Measurements from ENCODE around the gene LRRC36.

LRRC36 gene

GRCh38 chr16:67399749-67400704, 73.4 kb downstream of the LRRC36 start:
- Histone ChIP-seq H3K4me3 (ENCODE audit: control insufficient read depth in 1 of 7, extremely low read depth in 1 of 7, insufficient read depth in 4 of 7, low read depth in 2 of 7, low read length in 6 of 7) (no peak overlapping the region), H3K36me3 (ENCODE audit: control insufficient read depth in 4 of 4, insufficient read depth in 4 of 4, low read length in 3 of 4) (no peaks in the 10 kb centered on the region), H3K4me1 (ENCODE audit: control extremely low read depth in 1 of 4, control insufficient read depth in 4 of 4, insufficient read depth in 4 of 4, low read length in 3 of 4) (peaks cover 0 to 18% (median 13%) of the 10 kb centered on the region in 4 experiments), H3K27ac (ENCODE audit: insufficient read depth in 1 of 2, low read depth in 1 of 2, low read length in 2 of 2, poor library complexity in 1 of 2, severe bottlenecking in 2 of 2) (no peak overlapping the region), H3K9me3 (ENCODE audit: control extremely low read depth in 1 of 5, control insufficient read depth in 4 of 5, insufficient read depth in 2 of 5, low read depth in 1 of 5, low read length in 4 of 5) (no peaks in the 10 kb centered on the region), H3K27me3 (replicated peaks in 2 of 5; ENCODE audit: control insufficient read depth in 4 of 5, insufficient read depth in 5 of 5, low read length in 4 of 5) (peaks cover 0 to 15% (median 8%) of the 10 kb centered on the region in 5 experiments)
- WGBS (ENCODE audit: insufficient coverage): 85% methylated on average over 19 of the region's 19 CpGs
- ChIA-PET CTCF (interaction anchor here (0.6 to 4.1 kb wide), 34 partner anchors 8 to 510 kb away, joined by 3 to 25 read pairs (median 6); partner anchors contain the start of gene ZDHHC1), POLR2A (interaction anchor here (1.1 kb wide), 1 partner anchor 9 kb away, joined by 4 read pairs; no protein-coding TSS in a partner anchor)
- no peak for DNase-seq

GRCh38 chr16:67400901-67401300, 74.3 kb downstream of the LRRC36 start:
- WGBS (ENCODE audit: insufficient coverage): 96% methylated on average over 9 of the region's 14 CpGs
- no peaks in the 10 kb centered on the region for H3K36me3 ChIP-seq (ENCODE audit: control insufficient read depth in 4 of 4, insufficient read depth in 4 of 4, low read length in 3 of 4)
- no peak overlapping the region for H3K27ac ChIP-seq (ENCODE audit: insufficient read depth in 1 of 2, low read depth in 1 of 2, low read length in 2 of 2, poor library complexity in 1 of 2, severe bottlenecking in 2 of 2)
- no peaks in the 10 kb centered on the region for H3K9me3 ChIP-seq (ENCODE audit: control extremely low read depth in 1 of 5, control insufficient read depth in 4 of 5, insufficient read depth in 2 of 5, low read depth in 1 of 5, low read length in 4 of 5)
- DNase-seq: no peak
- POLR2A ChIA-PET: no interaction called here
- H3K27me3 ChIP-seq (replicated peaks in 2 of 5; ENCODE audit: control insufficient read depth in 4 of 5, insufficient read depth in 5 of 5, low read length in 4 of 5): peaks cover 0 to 6% (median 2%) of the 10 kb centered on the region in 5 experiments
- H3K4me1 ChIP-seq (ENCODE audit: control extremely low read depth in 1 of 4, control insufficient read depth in 4 of 4, insufficient read depth in 4 of 4, low read length in 3 of 4): peaks cover 0 to 12% (median 9%) of the 10 kb centered on the region in 4 experiments
- no peak overlapping the region for H3K4me3 ChIP-seq (ENCODE audit: control insufficient read depth in 1 of 7, extremely low read depth in 1 of 7, insufficient read depth in 4 of 7, low read depth in 2 of 7, low read length in 6 of 7)
- CTCF ChIA-PET: interaction anchor here (1.1 to 4.1 kb wide), 13 partner anchors 9 to 140 kb away, joined by 3 to 25 read pairs (median 6); no protein-coding TSS in a partner anchor

- Histone ChIP-seq H3K4me1 (ENCODE audit: control extremely low read depth in 1 of 4, control insufficient read depth in 4 of 4, insufficient read depth in 4 of 4, low read length in 3 of 4) (peaks cover 0 to 12% (median 8%) of the 10 kb centered on the region in 4 experiments), H3K27me3 (replicated peaks in 2 of 5; ENCODE audit: control insufficient read depth in 4 of 5, insufficient read depth in 5 of 5, low read length in 4 of 5) (peaks cover 0 to 2% (median 0%) of the 10 kb centered on the region in 5 experiments), H3K36me3 (ENCODE audit: control insufficient read depth in 4 of 4, insufficient read depth in 4 of 4, low read length in 3 of 4) (no peaks in the 10 kb centered on the region), H3K27ac (ENCODE audit: insufficient read depth in 1 of 2, low read depth in 1 of 2, low read length in 2 of 2, poor library complexity in 1 of 2, severe bottlenecking in 2 of 2) (no peak overlapping the region), H3K9me3 (ENCODE audit: control extremely low read depth in 1 of 5, control insufficient read depth in 4 of 5, insufficient read depth in 2 of 5, low read depth in 1 of 5, low read length in 4 of 5) (no peaks in the 10 kb centered on the region), H3K4me3 (ENCODE audit: control insufficient read depth in 1 of 7, extremely low read depth in 1 of 7, insufficient read depth in 4 of 7, low read depth in 2 of 7, low read length in 6 of 7) (no peak overlapping the region)
- 68% methylated on average over 12 of the region's 12 CpGs for WGBS (ENCODE audit: insufficient coverage)
- ChIA-PET POLR2A (no interaction called here), CTCF (no interaction called here)
- DNase-seq: no peak
Measured at GRCh38 chr16:67403976-67404555, 77.5 kb downstream of the LRRC36 start.

- H3K36me3 ChIP-seq (ENCODE audit: control insufficient read depth in 4 of 4, insufficient read depth in 4 of 4, low read length in 3 of 4): no peaks in the 10 kb centered on the region
- H3K4me3 ChIP-seq (ENCODE audit: control insufficient read depth in 1 of 7, extremely low read depth in 1 of 7, insufficient read depth in 4 of 7, low read depth in 2 of 7, low read length in 6 of 7): no peak overlapping the region
- DNase-seq: no peak
- CTCF ChIA-PET: interaction anchor here (0.9 to 1.2 kb wide), 3 partner anchors 20 to 144 kb away, joined by 3 to 4 read pairs (median 4); no protein-coding TSS in a partner anchor
- H3K4me1 ChIP-seq (ENCODE audit: control extremely low read depth in 1 of 4, control insufficient read depth in 4 of 4, insufficient read depth in 4 of 4, low read length in 3 of 4): peaks cover 0 to 8% (median 5%) of the 10 kb centered on the region in 4 experiments
- POLR2A ChIA-PET: no interaction called here
- H3K27ac ChIP-seq (ENCODE audit: insufficient read depth in 1 of 2, low read depth in 1 of 2, low read length in 2 of 2, poor library complexity in 1 of 2, severe bottlenecking in 2 of 2): no peak overlapping the region
- 100% methylated on average over 5 of the region's 5 CpGs for whole genome bisulfite sequencing (ENCODE audit: insufficient coverage)
- peaks cover 0 to 2% (median 0%) of the 10 kb centered on the region in 5 experiments for H3K27me3 ChIP-seq (replicated peaks in 2 of 5; ENCODE audit: control insufficient read depth in 4 of 5, insufficient read depth in 5 of 5, low read length in 4 of 5)
- no peaks in the 10 kb centered on the region for H3K9me3 ChIP-seq (ENCODE audit: control extremely low read depth in 1 of 5, control insufficient read depth in 4 of 5, insufficient read depth in 2 of 5, low read depth in 1 of 5, low read length in 4 of 5)
Measured at GRCh38 chr16:67404740-67405226, 78.2 kb downstream of the LRRC36 start.

GRCh38 chr16:67405336-67405735, 78.7 kb downstream of the LRRC36 start:
- ChIA-PET POLR2A (no interaction called here), CTCF (interaction anchor here (0.9 to 1.2 kb wide), 3 partner anchors 20 to 145 kb away, joined by 3 to 4 read pairs (median 4); no protein-coding TSS in a partner anchor)
- 95% methylated on average over 8 of the region's 8 CpGs for WGBS (ENCODE audit: insufficient coverage)
- DNase-seq: no peak
- H3K27ac ChIP-seq (ENCODE audit: insufficient read depth in 1 of 2, low read depth in 1 of 2, low read length in 2 of 2, poor library complexity in 1 of 2, severe bottlenecking in 2 of 2): no peak overlapping the region
- H3K36me3 ChIP-seq (ENCODE audit: control insufficient read depth in 4 of 4, insufficient read depth in 4 of 4, low read length in 3 of 4): no peaks in the 10 kb centered on the region
- H3K4me3 ChIP-seq (ENCODE audit: control insufficient read depth in 1 of 7, extremely low read depth in 1 of 7, insufficient read depth in 4 of 7, low read depth in 2 of 7, low read length in 6 of 7): no peak overlapping the region
- no peaks in the 10 kb centered on the region for H3K9me3 ChIP-seq (ENCODE audit: control extremely low read depth in 1 of 5, control insufficient read depth in 4 of 5, insufficient read depth in 2 of 5, low read depth in 1 of 5, low read length in 4 of 5)
- peaks cover 0 to 2% (median 0%) of the 10 kb centered on the region in 5 experiments for H3K27me3 ChIP-seq (replicated peaks in 2 of 5; ENCODE audit: control insufficient read depth in 4 of 5, insufficient read depth in 5 of 5, low read length in 4 of 5)
- peaks cover 0 to 8% (median 4%) of the 10 kb centered on the region in 4 experiments for H3K4me1 ChIP-seq (ENCODE audit: control extremely low read depth in 1 of 4, control insufficient read depth in 4 of 4, insufficient read depth in 4 of 4, low read length in 3 of 4)

GRCh38 chr16:67406111-67406971, 79.7 kb downstream of the LRRC36 start:
- ChIA-PET POLR2A (no interaction called here), CTCF (interaction anchor here (1.4 kb wide), 1 partner anchor 142 kb away, joined by 4 read pairs; no protein-coding TSS in a partner anchor)
- DNase-seq: no peak
- H3K27ac ChIP-seq (ENCODE audit: insufficient read depth in 1 of 2, low read depth in 1 of 2, low read length in 2 of 2, poor library complexity in 1 of 2, severe bottlenecking in 2 of 2): no peak overlapping the region
- no peak overlapping the region for H3K4me3 ChIP-seq (ENCODE audit: control insufficient read depth in 1 of 7, extremely low read depth in 1 of 7, insufficient read depth in 4 of 7, low read depth in 2 of 7, low read length in 6 of 7)
- peaks cover 0 to 8% (median 4%) of the 10 kb centered on the region in 4 experiments for H3K4me1 ChIP-seq (ENCODE audit: control extremely low read depth in 1 of 4, control insufficient read depth in 4 of 4, insufficient read depth in 4 of 4, low read length in 3 of 4)
- WGBS (ENCODE audit: insufficient coverage): 96% methylated on average over 14 of the region's 18 CpGs
- H3K36me3 ChIP-seq (ENCODE audit: control insufficient read depth in 4 of 4, insufficient read depth in 4 of 4, low read length in 3 of 4): no peaks in the 10 kb centered on the region
- H3K9me3 ChIP-seq (ENCODE audit: control extremely low read depth in 1 of 5, control insufficient read depth in 4 of 5, insufficient read depth in 2 of 5, low read depth in 1 of 5, low read length in 4 of 5): no peaks in the 10 kb centered on the region
- no peaks in the 10 kb centered on the region for H3K27me3 ChIP-seq (replicated peaks in 2 of 5; ENCODE audit: control insufficient read depth in 4 of 5, insufficient read depth in 5 of 5, low read length in 4 of 5)
